Activated T-helper 1 cell treated with Interleukin-2 at 50 U/mL for 16 hours (primary cell): ENCODE data around the gene DHDDS.
"Not testable (repeated sequence)": the region's sequence is repeated elsewhere in the genome, so short reads cannot be mapped to it uniquely, and the experiment has no call there.

Experiments
- DNase-seq: peaks from one replicate; pipeline ENCODE4 v3.0.0-alpha.2; 2020; ENCODE audit warnings: low read depth

Gene DHDDS

DNA sequence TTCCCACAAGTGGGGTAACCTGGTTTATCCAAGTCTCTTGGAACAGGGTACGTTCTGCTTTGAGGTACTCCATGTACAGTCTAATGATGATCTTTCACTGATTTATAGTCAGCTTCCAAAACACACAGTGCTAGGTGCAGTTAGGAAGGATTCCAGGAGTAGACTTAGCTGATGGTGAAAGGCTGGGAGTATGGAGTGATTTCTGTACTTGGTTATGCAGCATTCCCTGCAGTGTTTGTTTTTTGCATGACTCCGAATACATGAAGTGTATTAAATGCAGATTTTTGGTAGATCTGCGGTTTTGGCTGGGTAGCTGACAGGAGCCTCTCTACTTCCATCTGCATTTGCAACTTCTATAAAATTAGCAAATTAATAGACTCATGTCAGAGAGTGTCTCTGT, 43.9 kb downstream of the DHDDS start:
- DNase-seq, result no peak

GRCh38 chr1:26476958-26477357, 44.8 kb downstream of the DHDDS start:
- no peak for DNase-seq

- DNase-seq, result no peak
Observed at GRCh38 chr1:26477446-26478152, 45.5 kb downstream of the DHDDS start.

DNA sequence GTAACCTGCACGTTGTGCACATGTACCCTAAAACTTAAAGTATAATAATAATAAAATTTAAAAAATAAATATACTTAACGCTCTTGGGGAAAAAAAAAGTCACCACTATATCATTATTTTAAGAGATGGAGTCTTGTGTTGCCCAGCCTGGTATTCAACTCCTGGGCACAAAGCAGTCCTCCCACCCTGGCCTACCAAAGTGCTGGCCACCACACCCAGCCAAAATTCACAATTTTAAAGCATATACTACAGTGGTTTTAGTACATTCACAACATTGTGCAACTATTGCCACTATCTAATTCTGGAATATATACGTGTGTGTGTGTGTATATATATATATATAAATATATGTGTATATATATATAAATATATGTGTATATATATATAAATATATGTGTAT, 46.0 kb downstream of the DHDDS start:
- no peak for DNase-seq

DNA sequence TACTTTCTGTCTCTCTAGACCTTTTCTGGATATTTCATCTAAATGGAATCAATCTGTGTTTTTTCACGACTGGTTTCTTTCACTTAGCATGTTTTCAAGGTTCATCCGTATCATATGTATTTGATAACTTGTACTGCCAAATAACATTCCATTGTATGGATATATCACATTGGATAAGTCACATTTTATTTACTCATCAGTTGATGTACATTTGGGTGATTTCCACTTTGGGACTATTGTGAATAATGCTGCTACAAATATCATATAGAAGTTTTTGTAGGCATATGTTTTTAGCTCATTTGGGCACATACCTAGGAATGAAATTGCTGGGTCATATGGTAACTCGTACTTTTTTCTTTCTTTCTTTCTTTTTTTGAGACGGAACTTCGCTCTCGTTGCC, 46.9 kb downstream of the DHDDS start:
- DNase-seq, result no peak

GRCh38 chr1:26482921-26483320, 50.8 kb downstream of the DHDDS start:
- DNase-seq, result no peak

GRCh38 chr1:26483980-26484379, 51.9 kb downstream of the DHDDS start:
- no peak for DNase-seq

GRCh38 chr1:26490155-26490554, 58.0 kb downstream of the DHDDS start:
- no peak for DNase-seq

DNA sequence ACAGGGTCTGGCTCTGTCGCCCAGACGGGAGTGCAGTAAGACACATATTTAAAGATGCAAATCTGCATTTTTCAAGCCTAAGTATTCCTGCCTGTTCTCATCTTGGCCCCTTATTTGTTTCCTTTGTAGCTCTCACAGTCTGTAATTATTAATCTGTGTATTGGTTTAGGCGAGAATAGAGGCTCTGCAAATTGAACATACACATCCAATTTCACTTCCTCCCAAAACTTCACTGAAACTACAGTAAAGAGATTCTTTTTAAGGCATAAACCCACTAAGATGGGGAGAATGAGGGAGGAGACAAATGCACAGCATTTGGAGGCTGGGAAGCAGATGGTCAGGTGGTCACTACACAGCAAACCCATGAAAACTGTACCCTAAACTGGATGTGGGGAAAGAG, 61.1 kb downstream of the DHDDS start:
- DNase-seq, result no peak

GRCh38 chr1:26493938-26494337, 61.8 kb downstream of the DHDDS start:
- no peak for DNase-seq

DNA sequence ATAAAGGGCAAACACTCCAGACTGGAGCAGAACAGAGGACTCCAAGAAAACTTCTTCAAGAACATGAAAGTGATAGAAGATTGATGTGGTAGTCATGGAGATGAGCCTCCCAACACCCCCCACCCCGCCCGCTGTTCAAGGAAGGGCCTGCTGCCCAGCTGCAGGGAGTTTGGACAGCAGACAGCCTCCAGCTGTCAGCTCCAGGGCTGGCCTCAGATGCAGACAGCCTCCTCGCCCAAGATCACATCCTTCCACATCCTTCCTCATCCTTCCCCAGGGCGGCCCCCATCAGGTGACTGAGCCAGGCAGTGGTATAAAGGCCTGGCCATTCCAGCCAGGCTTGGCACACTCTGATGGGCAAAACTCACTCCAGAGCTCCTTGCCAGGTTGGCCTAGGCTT, 64.7 kb downstream of the DHDDS start:
- DNase-seq, result no peak

DNA sequence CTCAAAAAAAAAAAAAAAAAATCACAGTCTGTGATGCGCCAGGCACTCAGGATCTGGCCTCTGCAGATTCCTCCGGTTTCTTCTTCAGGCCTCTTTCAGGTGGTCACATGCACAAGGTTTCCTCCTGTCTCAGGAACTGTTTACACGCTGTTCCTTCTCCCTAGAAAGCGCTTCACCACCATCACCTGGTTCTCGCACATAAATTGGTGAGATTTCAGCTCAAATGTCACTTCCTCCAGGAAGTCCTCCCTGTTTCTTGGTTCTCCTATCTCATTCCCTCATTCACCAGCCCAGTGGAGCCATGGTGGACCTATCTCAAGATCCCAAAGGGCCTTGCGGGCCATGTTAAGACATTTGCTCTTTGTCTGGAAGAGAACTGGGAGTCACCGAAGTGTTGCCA, 66.8 kb downstream of the DHDDS start:
- no peak for DNase-seq

GRCh38 chr1:26500488-26501175, 68.5 kb downstream of the DHDDS start:
- DNase-seq, result peak; percentile 85

DNA sequence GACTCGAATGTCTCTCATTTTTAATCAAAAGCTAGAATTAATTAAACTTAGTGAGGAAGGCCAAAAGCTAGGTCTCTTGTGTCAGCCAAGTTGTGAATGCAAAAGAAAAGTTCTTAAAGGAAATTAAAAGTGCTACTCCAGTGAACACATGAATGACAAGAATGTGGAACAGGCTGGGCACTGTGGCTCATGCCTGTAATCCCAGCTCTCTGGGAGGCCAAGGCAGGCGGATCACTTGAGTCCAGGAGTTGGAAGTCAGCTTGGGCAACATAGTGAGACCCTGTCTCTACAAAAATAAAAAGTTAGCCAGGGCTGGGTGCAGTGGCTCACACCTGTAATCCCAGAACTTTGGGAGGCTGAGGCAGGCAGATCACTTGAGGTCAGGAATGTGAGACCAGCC, 78.6 kb downstream of the DHDDS start:
- DNase-seq, result not testable (repeated sequence)

- not testable (repeated sequence) for DNase-seq
Observed at GRCh38 chr1:26515836-26516235, 83.7 kb downstream of the DHDDS start.

- DNase-seq, result no peak
Observed at GRCh38 chr1:26516987-26517765, 85.1 kb downstream of the DHDDS start.

- DNase-seq, result no peak
Observed at GRCh38 chr1:26517766-26518049, 85.6 kb downstream of the DHDDS start.

GRCh38 chr1:26518355-26518754, 86.2 kb downstream of the DHDDS start:
- DNase-seq, result no peak

DNA sequence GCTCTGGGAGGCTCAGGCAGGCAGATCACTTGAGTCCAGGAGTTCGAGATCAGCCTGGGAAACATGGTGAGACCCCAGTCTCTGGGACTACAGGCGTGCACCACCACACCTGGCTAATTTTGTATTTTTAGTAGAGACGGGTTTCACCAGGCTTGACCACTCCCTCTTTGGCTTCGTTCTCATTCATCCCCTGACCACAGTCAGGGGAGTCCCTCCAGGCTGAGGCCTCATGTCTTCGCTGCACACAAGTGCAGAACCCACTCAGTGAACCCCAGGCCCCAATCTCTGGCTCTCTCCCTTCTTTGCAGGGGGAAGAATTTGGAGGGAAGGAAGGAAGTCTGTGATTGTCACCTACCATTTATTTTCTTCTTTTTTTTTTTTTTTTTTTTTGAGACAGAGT, 88.2 kb downstream of the DHDDS start:
- DNase-seq, result no peak
